GM18870 (cell line): ENCODE measurements around the gene PDE4DIP.
A peak's percentile ranks its signal among the peaks of the same experiment; 100 is the strongest.
"Not testable (repeated sequence)": the region's sequence is repeated elsewhere in the genome, so short reads cannot be mapped to it uniquely, and the experiment has no call there.

Source experiments
- ATAC-seq: cut with Tn5 transposase; IDR thresholded peaks from one replicate; pipeline ENCODE4 v1.9.1; 2021; ENCODE audit warnings: moderate library complexity; ENCODE audit not compliant: unreplicated experiment

Gene PDE4DIP

GRCh38 chr1:148916695-148917348, 72.6 kb downstream of the PDE4DIP start:
- not testable (repeated sequence) for ATAC-seq

- ATAC-seq, result not testable (repeated sequence)
Measured at GRCh38 chr1:148918836-148919447, 74.7 kb downstream of the PDE4DIP start.

- ATAC-seq, result not testable (repeated sequence)
Measured at GRCh38 chr1:148921047-148921446, 76.8 kb downstream of the PDE4DIP start.

GRCh38 chr1:148923798-148924197, 79.6 kb downstream of the PDE4DIP start:
- ATAC-seq, result not testable (repeated sequence)

- ATAC-seq, result not testable (repeated sequence)
Measured at GRCh38 chr1:148927645-148928044, 83.4 kb downstream of the PDE4DIP start.

- not testable (repeated sequence) for ATAC-seq
Measured at GRCh38 chr1:148929253-148929652, 85.0 kb downstream of the PDE4DIP start.

- ATAC-seq, result not testable (repeated sequence)
Measured at GRCh38 chr1:148935381-148936002, 91.3 kb downstream of the PDE4DIP start.

- ATAC-seq, result not testable (repeated sequence)
Measured at GRCh38 chr1:148942906-148943305, 98.7 kb downstream of the PDE4DIP start.

GRCh38 chr1:148945130-148945529, 100.9 kb downstream of the PDE4DIP start:
- ATAC-seq, result not testable (repeated sequence)

GRCh38 chr1:148948768-148949167, 104.5 kb downstream of the PDE4DIP start:
- ATAC-seq, result not testable (repeated sequence)

GRCh38 chr1:148951336-148952227, 107.4 kb downstream of the PDE4DIP start:
- peak; percentile 56 for ATAC-seq

- peak; percentile 62 for ATAC-seq
Measured at GRCh38 chr1:148952253-148952937, 108.2 kb downstream of the PDE4DIP start.

GRCh38 chr1:148952938-148953616, 108.8 kb downstream of the PDE4DIP start:
- ATAC-seq, result peak; percentile 0

GRCh38 chr1:148953730-148954129, 109.5 kb downstream of the PDE4DIP start:
- not testable (repeated sequence) for ATAC-seq

GRCh38 chr1:148958343-148958742, 114.1 kb downstream of the PDE4DIP start:
- not testable (repeated sequence) for ATAC-seq

GRCh38 chr1:148960212-148961000, 116.2 kb downstream of the PDE4DIP start:
- ATAC-seq, result not testable (repeated sequence)

- not testable (repeated sequence) for ATAC-seq
Measured at GRCh38 chr1:148962127-148962857, 118.1 kb downstream of the PDE4DIP start.

GRCh38 chr1:148966084-148966483, 121.9 kb downstream of the PDE4DIP start:
- not testable (repeated sequence) for ATAC-seq
